HFFc6 (cell line): ENCODE results near the gene PHF21B. TPM values are rescaled to one million over a fixed set of nuclear protein-coding genes. Genes with fewer than 3 reads are reported as not detected.

ENCODE experiments used
- DNase-seq: peaks from one replicate; pipeline ENCODE4 v3.0.0-alpha.2; 2018
- H3K27ac Mint-ChIP-seq: 2 replicates; pipeline ENCODE4 v1.8.0; 2020; ENCODE audit warnings: mild to moderate bottlenecking, mixed read lengths
- H3K27me3 Mint-ChIP-seq: 2 replicates; pipeline ENCODE4 v1.8.0; 2021; ENCODE audit warnings: mild to moderate bottlenecking, moderate library complexity, mixed read lengths; ENCODE audit not compliant: insufficient read depth
- H3K36me3 Mint-ChIP-seq: 2 replicates; pipeline ENCODE4 v1.8.0; 2021; ENCODE audit warnings: low read depth, mixed read lengths
- H3K4me1 Mint-ChIP-seq: 2 replicates; pipeline ENCODE4 v1.8.0; 2020; ENCODE audit warnings: low read depth, mixed read lengths
- H3K4me3 Mint-ChIP-seq: 2 replicates; pipeline ENCODE4 v1.8.0; 2020; ENCODE audit warnings: mild to moderate bottlenecking, moderate library complexity, mixed read lengths
- H3K9me3 Mint-ChIP-seq: 2 replicates; pipeline ENCODE4 v1.8.0; 2020; ENCODE audit warnings: mild to moderate bottlenecking, mixed read lengths
- total RNA-seq, 6 experiments: library from RNA; stranded (reverse); fragmentation: NEBNext Ultra II Directional; extraction: Animal tissue kit (Norgen Biotek cat#: 25700); gene quantifications; 2 replicates in 1 of 6; 3 replicates in 5 of 6; pipeline ENCODE4 v1.2.3, GENCODE V29; 2021
- TF ChIP-seq, protein P1 (sequence below): fragments of 200-600 bp; sonication (generic); IDR thresholded peaks from 2 replicates; pipeline ENCODE4 v1.5.0; 2021; ENCODE audit warnings: antibody characterized with exemption, mild to moderate bottlenecking

PHF21B gene
- total RNA-seq, 6 experiments from 2014 or later, result not detected

DNA sequence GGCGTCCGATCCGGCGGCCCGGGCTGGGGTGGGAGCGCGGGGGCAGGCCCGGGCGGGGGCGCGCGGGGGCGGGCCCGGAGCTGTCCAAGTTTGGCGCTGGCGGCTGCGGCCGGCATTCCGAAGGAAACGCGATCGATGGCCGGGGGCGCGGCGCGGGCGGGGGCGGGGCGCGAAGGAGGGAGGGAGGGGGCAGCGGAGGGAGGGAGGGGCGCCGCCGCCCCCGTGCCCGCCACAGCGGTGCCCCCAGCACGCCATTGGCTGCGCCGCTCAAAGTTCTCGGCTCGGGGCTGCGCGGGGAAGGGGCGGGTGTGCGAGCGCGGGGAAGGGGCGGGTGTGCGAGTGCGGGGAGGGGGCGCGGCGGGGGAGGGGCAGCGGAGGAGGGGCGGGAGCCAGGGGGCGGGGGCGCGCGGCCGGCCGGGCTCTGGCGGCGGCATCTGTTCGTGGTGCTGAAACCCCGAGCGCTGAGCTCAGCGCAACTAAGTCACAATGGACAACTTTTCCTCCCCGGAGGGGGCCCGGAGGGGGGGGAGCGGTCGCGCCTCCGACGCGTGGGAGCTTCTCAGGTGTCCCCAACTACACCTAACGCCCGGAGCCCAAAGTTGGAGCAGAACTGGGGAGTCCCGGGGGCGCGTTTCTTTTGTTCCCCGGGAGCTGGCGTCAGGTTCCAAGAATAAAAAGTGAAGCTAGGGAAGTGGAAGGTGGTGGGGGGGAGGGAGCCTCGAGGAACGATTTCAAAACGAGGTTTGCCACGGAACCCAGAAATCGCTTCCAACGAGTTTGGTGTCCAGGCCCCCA lies 2.2 kb downstream of the PHF21B start:
- no peak overlapping the region for H3K27ac Mint-ChIP-seq
- TF ChIP-seq, protein P1, sequence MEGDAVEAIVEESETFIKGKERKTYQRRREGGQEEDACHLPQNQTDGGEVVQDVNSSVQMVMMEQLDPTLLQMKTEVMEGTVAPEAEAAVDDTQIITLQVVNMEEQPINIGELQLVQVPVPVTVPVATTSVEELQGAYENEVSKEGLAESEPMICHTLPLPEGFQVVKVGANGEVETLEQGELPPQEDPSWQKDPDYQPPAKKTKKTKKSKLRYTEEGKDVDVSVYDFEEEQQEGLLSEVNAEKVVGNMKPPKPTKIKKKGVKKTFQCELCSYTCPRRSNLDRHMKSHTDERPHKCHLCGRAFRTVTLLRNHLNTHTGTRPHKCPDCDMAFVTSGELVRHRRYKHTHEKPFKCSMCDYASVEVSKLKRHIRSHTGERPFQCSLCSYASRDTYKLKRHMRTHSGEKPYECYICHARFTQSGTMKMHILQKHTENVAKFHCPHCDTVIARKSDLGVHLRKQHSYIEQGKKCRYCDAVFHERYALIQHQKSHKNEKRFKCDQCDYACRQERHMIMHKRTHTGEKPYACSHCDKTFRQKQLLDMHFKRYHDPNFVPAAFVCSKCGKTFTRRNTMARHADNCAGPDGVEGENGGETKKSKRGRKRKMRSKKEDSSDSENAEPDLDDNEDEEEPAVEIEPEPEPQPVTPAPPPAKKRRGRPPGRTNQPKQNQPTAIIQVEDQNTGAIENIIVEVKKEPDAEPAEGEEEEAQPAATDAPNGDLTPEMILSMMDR, result no peak
- DNase-seq, result no peak
- H3K36me3 Mint-ChIP-seq, result no peaks in the 10 kb centered on the region; the same call in 1 of the 2 replicates
- H3K4me3 Mint-ChIP-seq, result no peak overlapping the region
- no peaks in the 10 kb centered on the region; the same call in 1 of the 2 replicates for H3K9me3 Mint-ChIP-seq
- peaks cover 47% of the 10 kb centered on the region for H3K27me3 Mint-ChIP-seq
- peaks cover 17% of the 10 kb centered on the region for H3K4me1 Mint-ChIP-seq

DNA sequence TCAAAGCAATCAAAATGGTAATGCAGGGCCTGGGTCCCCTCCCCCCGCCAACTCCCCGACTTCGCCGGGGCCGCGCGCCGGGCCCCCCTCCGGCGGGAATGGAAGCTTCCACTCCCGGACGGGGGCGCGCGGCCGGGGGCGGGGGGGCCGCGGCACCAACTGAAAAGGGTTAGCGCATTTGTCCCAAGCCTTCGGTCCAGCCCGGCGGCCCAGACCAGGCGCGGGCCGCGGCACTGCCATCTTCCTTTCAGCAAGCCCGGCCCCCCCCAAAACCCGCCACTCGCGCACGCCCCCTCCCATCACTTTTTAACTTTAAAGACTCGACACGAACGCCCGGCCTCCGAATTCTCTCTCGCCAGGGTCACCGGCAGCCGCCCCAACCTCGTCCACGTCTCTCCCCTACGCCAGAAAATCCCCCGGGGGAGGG lies 2.8 kb downstream of the PHF21B start:
- H3K4me1 Mint-ChIP-seq, result peaks cover 17% of the 10 kb centered on the region
- no peak for DNase-seq
- no peaks in the 10 kb centered on the region; the same call in 1 of the 2 replicates for H3K36me3 Mint-ChIP-seq
- H3K9me3 Mint-ChIP-seq, result no peaks in the 10 kb centered on the region; the same call in 1 of the 2 replicates
- TF ChIP-seq, protein P1, result no peak
- H3K4me3 Mint-ChIP-seq, result no peak overlapping the region
- no peak overlapping the region for H3K27ac Mint-ChIP-seq
- H3K27me3 Mint-ChIP-seq, result peaks cover 43% of the 10 kb centered on the region

DNA sequence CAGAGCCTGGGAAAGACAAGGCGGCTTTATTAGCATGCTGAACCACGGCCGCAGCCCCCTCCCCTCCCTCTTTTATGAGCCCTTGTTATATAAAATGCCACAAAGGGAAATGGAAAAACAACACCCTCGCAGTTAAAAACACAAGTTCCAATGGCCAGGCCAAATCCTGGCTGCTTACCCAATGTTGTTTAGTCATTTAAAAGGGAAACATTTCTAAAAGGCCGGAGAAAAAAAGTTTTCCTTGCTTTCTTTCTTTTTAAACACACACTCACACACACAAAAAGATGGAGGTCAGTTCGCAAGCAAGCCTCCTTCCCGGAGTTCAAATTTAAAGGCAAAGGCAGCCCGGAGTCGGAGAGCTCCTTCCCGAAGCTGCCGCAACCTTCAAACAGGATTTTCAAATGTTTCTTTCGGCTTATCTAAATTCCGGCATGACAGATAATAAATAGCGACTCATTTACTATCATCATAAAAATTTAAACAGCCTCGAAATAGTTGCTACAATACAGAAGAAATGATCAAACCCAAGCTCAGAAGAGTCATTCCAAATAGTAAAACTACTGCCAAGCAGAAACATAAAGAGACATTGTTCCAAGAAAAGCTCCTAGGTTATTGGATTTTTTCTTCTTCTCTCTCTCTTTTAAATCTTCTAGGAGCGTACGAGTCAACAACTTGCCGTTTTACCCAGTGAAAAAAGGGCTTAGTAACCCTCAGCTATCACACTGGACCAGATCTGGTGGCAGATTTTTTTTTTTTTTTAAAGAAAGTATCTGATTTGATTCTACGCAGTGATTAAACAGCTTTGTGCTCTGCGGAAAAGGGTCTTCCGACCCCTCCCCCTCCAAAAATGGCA lies 3.5 kb downstream of the PHF21B start:
- H3K27me3 Mint-ChIP-seq, result peaks cover 43% of the 10 kb centered on the region
- TF ChIP-seq, protein P1, result no peak
- peaks cover 17% of the 10 kb centered on the region for H3K4me1 Mint-ChIP-seq
- H3K9me3 Mint-ChIP-seq, result no peaks in the 10 kb centered on the region; the same call in 1 of the 2 replicates
- DNase-seq, result no peak
- no peak overlapping the region for H3K27ac Mint-ChIP-seq
- H3K4me3 Mint-ChIP-seq, result no peak overlapping the region
- no peaks in the 10 kb centered on the region; the same call in 1 of the 2 replicates for H3K36me3 Mint-ChIP-seq

DNA sequence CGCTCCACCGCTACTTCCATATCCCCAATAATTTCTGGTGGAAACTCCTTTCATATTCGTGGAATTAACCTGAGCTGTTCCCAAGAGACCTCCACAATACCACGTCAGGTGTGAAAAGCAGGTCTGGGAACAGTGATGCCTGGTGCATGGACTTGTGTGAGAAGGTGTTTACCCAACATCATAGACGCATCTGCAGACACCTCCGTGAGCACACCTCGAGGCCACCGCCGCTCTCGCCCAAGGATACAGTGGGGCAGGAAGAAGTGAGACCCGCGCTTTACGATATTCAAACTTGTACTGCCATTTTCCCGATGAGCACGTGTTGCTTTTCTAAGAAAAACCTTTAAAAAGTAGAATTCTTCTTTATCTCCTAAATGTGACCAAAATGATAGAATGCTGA lies 8.2 kb downstream of the PHF21B start:
- Mint-ChIP-seq H3K4me3 (no peak overlapping the region), H3K27ac (no peak overlapping the region), H3K4me1 (peaks cover 7% of the 10 kb centered on the region), H3K27me3 (peaks cover 49% of the 10 kb centered on the region), H3K36me3 (no peaks in the 10 kb centered on the region), H3K9me3 (no peaks in the 10 kb centered on the region; the same call in 1 of the 2 replicates)
- no peak for DNase-seq
- TF ChIP-seq, protein P1, result no peak

DNA sequence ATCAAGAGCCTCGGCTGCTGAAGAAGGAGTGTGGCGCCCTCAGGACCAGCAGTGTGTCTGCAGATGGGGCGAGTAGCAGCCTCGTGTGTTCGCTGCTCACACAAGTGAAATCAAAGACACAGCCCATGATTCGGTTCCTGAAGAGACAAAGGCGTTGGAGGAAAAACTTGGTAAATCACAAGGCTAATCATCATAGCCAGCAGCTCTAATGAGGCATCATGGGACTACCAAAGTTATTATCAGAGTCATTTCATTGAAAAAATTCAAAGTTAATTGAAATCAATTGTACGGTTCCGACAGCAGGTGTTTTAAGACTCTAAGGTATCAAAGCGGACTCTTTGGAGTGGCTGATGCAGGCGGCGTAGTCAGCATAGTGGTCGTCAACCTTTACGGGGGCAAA lies 9.5 kb downstream of the PHF21B start:
- DNase-seq, result no peak
- no peaks in the 10 kb centered on the region for H3K36me3 Mint-ChIP-seq
- no peak overlapping the region for H3K4me3 Mint-ChIP-seq
- H3K4me1 Mint-ChIP-seq, result no peaks in the 10 kb centered on the region
- no peaks in the 10 kb centered on the region; the same call in 1 of the 2 replicates for H3K9me3 Mint-ChIP-seq
- TF ChIP-seq, protein P1, result no peak
- H3K27me3 Mint-ChIP-seq, result peaks cover 44% of the 10 kb centered on the region
- H3K27ac Mint-ChIP-seq, result no peak overlapping the region
